NCI-H1048 (cell line): Measurements from ENCODE around the gene SMAD7.

Source experiments
- DNase-seq: peaks from one replicate; lab custom pipeline; 2025; lab: John Stamatoyannopoulos, UW

SMAD7 gene

DNA sequence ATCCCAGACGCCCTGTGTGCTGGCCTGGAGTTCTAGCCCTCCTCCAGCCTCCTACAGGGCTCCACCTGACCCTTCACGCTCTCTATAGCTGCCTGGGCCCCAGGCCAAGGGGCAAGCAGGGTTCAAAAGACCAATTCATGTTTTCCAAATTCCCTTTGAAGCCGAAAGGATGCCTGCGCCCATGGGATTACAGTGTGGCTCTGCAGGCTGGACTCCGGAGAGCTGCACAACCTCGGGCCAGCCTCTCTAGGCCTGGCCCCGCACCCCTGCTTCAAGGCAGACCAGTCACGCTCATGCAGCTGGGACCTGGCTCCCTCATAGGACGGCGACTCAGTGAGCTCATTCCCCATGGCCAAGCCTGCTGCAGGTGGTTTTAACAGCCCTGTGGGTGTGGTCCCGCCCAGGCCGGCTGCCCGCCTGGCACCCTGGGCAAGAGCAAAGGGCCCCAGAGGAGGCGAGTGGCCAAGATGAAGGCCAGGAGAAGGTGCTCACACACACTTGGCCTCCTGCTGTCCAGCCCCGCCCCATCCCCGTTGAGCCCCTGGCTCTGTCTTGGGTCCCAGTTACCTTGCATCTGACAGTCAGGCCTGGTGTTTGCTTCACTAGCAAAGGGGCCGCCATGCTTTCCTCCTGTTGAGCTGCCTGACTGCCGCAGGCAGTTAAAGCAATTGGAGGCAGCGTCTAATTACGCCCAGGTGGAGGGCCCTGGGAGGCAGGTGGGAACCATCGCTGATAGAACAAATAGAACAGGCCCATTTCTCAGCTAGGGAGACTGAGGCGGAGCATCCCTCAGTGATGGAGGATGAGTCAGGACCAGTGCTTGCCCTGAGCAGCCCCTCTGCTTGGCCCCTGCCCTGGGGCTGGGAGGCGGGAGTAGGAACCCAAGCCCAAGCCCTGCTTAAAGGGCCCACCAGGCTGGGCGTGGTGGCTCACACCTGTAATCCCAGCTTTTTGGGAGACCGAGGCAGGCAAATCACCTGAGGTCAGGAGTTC lies 56.9 kb downstream of the SMAD7 start:
- DNase-seq, result no peak

DNA sequence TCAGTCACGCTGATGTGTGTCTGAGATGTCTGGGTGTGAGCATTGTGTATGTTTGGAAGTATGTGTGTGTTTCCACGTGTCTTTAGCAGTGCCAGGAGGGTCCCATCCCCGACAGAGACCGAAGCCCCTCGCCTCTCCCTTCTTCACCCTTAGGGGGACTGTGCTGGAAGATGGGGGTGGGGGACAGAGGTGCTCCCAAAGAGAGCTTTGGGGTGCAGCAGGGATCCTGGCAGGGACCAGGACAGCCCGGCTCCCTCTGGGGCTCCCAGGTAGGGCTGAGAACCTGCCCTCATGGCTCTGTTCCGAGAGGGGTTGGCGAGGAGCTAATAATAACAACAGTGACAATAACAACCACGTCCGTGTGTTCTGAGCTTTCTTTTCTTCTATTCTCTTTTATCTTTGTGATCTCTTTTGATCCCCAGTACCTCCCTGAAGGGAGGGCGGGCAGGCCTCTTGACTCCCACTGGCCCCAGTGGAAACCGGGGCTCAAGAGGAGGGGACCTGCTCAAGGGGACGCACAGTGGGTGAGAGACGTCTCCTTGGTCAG lies 57.6 kb downstream of the SMAD7 start:
- no peak for DNase-seq

DNA sequence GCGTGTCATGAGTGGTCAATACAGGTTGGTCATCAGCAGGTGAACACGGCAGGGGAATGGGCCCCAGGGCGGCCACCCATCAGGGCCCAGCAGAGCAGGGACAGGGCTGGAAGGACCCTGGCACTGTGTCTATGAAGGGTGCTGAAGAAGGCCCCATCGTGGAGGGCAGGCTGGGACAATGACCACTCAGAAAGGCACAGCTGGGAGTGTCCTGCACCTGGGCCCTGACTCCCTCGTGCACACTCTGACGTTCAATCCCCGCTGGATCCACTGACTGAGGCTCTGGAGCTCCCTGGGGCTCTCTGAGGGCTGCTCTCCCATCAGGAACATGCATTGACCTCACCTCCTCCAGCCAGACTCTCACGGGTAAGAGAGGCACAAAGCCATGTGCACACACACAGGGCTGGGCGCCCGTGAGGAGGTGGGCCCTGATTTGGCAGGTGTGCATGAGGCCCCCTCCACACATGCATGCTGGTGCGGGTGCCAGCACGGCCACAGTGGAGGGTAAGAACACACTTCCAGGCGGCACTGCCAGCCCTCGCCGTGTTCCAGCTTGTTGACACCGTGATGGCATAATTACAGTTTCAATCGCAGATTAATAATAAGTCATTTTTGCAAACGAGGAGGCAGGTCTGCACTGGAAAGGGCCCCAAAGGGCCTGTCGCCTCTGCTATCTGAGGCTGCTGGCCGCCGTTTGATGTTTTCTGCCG lies 58.5 kb downstream of the SMAD7 start:
- no peak for DNase-seq

DNA sequence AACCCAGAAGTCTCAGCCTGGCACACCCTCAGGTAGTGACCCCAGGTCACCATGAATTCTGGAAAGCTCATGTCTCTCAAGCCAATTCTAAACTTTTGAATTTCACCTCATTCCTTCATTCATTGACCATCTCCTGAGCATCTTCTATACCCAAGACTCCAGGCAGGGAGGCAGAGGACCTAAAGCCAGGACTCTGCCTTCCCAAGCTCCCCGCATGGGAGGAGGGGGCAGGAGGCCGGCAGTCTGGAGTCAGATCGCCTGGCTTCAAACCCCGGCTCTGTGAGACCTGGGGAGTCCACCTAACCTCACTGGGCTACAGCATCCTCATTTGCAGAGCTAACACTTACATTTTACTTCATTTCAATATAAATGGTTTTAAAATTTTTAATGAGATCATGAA lies 59.0 kb downstream of the SMAD7 start:
- no peak for DNase-seq

DNA sequence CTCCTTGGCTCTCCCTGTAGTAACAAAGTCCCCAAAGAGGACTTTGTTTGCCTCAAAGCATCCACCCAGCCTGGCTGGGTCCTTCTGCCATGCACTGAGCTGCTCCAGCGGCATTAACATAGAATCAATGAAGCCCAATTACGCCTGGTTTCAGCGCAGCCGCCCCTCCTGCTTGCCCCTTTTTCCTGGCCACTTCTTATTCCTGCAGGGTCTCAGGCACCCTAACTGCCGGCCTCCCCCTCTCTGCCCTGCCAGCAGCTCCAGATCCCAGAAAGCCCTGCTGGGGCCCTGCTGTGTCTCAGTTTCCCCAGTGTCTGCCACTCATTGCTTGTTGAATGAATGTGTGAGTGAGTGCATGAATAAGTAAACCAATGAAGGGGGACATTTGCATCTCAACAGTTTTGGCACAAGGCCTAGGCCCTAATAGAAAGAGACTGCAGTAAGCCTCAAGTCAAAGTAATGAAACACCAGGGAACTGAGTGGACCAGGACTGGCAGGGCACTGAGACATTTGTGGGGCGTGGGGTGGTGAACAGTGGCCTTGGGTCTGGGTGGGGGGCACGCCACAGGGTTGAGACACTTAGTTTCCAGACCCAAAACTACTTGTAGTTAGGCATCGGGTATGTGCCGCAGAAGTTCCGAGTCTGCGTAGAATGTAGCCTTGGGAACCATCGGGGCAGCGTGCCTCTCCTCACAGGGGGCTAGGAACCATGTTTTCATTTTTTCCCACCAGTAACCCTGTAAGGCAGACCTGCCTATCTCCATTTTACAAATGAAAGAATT lies 60.6 kb downstream of the SMAD7 start:
- DNase-seq, result no peak

DNA sequence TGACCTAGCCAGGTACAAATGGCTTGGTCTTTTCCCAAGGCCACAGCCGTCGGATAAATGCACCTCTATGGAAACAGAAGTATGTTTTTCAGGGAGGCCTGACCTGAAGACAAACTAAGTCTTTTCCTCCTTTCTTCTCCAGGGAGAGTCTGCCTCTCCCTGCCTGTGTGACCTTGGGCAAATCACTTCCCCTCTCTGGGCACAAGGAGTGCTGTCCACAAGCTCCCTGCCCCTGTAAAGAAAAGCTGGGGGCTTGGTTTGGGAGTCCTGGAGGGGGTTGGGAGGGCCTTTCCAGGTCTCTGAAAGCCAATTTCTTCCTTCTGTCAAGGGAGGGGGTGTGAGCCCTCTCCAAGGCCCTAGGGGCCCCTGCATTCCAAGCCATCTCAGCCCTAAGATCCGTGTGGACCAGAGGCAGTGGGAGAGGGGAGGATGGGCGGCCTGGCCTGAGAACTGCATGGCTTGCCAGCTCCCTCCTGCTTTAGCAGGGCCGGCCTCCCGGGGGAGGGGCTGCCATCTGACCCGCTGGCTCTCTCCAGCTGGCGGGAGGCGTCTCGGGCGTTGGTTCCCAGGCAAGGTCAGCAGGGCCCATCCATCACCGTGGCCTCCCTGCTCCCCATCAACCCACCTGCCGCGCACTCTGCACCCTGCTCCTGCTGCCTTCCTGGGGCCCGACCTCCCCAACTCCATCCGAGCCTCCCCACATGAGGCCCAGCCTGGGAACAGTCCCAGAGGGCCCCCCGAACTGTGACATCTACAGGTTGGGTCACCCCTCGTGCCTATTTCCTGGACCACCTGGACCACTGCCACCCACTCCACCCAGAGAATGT lies 61.4 kb downstream of the SMAD7 start:
- DNase-seq, result no peak

DNA sequence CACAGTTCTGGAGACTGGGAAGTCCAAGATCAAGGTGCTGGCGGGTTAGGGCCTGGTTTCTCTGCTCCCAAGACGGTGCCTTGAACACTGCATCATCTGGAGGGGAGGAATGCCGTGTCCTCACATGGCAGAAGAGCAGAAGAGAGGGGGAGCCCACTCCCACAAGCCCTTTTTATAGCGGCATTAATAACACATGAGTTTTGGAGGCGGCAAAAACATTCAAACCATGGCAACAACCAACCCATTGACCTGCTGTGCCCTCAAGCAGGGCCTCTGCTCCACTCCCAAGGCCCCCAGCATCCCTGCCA lies 62.0 kb downstream of the SMAD7 start:
- DNase-seq, result no peak

DNA sequence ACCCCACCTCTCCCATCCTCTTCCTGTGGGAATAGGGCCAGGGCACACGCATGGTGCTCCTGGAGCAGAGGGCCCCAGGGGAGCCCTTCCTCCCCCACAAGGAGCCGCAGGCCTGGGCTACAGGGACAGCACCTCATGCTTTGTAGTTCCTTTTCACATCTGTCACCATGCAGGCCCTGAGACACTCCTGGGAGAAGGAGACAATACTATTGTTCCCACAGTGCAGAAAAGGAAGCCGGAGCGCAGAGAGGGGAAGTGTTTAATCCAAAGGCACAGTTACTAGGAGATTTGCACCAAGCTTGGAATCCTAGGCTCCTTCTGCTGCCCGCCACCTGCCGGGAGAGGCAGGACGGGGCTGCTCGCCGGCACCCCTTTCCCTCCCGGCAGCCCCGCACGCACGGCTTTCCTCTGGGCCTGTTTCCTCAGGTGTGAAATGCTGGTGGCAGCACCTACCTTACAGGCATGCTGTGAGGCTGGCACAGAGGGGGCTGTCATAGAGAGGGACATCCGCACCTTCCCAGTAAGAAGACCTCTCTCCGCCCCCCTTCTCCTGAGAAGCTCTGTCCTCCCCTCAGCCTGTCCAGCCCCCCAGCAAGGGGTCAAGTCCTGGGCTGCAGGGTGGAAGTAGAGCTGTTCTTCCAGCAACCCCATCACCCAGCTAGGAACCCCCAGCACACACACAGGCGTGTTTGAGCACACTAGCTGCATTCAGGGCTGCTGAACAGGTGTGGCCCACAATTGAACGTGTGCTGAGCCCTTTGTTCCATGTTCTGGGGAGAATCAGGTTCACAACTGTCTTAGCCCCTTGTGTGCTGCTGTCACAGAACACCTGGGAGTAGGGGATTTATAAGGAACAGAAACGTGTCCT lies 62.6 kb downstream of the SMAD7 start:
- DNase-seq, result no peak

DNA sequence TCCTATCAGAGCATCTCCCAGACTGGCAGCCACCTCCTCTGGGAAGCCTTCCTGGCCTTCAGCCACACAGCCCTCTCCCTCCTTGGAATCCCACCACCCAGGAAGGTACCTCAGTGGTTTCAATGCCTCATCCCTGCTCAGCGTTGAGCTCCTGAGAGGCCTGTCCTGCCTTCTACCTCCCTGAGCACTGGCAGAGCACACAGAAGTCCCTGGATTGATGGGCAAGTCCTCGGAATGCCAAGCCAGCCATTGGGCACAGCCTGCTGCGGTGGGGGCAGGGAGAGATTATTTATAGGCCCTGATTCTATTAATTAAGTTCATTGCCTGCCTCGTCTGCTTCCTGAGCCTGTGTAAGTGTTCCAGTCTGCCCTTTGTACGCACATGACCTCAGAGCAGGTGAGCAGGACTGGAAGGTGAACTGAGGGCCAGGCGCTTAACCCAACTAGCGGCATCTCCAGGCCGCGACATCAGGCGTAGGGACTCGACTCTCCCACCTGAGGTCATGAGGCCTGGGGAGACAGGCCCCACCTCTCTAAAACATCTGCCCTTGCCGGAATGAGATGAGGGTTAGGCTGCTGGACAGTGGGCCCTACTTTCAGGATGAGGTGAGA lies 63.4 kb downstream of the SMAD7 start:
- no peak for DNase-seq

DNA sequence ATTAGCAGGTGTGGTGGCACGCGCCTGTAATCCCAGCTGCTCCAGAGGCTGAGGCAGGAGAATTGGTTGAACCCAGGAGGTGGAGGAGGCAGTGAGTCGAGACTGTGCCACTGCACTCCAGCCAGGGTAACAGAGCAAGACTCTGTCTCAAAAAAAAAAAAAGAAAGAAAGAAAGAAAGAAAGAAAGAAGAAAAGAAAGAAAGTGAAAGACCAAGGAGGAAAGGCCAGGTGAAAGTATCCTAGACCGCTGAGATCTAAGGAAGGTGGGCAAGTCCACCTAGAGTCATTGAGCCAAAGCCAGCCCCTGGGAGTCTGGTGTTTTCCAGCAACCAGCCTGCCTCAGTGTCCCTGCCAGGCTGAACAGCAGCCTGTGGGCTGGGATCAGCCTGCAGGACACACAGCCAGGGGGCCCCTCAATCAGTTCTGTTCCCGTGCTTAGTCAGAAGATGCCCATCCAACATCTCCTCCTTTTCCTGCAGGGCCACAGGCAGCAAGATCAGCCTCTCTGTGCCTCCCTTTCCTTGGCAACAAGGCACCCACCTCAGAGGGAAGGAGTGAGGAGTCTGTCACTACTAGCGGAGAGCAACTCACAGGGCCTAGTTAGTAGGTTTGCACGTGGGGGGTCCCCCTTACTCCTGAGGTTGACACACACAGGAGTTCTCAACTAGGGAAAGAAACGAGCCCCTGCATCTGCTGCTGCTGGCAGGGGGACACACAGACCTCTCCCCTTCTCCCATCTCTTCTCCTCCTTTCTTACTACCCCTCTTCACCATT lies 64.1 kb downstream of the SMAD7 start:
- DNase-seq, result no peak

DNA sequence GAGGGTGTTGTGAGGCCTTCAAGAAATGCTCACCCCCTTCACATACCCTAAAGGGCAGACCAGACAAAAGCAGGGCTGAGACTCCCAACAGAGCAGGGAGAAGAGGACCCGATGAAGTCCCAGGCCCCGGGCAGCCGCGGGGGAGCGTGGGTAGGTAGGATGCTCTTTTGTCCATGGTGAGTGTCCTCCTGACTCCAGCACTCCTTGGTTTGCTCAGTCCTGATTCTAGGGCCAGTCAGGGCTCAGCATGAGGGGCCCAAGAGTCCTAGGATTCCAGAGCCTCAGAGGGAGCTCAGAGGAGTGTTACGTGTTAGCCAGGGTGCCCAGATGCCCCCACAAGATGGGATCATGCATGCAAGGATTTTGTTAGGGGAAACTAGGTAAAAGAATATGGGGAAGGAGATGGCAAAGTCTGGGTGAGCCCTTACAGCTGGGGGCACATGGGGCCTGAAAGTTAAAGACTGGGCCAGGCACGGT lies 64.8 kb downstream of the SMAD7 start:
- DNase-seq, result no peak

DNA sequence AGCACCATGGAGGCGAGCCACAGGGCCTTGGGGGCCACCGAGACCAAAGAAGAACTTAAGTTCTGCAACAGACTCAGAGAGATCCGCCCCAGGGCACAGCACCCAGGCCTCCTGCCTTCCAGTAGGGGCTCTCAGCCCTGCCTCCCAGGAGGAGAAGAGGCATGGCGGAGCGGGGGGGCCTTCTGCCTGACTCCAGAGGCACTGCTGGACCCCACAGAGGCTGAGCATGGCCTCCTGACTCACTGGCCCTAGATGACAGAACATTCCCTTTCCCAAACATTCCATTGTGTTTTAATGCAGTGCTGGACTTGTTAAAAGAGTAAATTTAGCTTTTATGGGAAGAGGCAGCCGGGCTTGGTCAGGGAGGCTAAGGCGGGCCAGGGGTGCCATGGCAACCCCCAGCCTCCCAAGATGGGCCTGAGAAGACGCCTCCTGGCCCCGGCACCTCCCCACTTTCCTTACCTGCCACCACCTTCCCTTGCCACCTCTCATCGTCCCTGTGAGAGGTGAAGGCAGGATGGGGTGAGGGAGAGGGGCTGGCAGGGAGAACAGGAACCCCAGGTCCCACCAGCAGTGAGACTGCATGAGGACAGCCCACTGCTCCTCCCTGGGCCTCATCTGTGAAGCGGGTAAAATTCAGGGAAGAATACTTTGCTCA lies 65.4 kb downstream of the SMAD7 start:
- no peak for DNase-seq

DNA sequence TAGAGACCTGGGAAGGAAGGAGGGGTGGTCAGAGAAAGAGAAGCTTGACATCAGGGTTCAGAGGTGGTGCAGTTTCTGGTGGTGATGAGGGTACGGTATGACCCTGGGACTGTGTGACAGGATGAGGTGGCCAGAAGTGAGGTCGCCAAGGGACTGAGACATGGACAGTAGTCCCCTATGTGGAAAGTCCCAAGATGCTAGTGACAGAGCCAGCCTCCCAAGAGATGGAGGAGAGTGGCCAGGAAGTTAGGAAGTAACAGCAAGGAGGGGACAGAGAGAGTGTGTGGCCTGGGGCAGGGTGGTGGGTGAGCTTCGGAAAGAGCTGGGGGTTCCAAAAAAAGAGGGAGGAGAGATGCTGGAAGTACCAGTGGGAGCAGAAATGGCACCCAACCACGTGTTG lies 66.0 kb downstream of the SMAD7 start:
- no peak for DNase-seq

DNA sequence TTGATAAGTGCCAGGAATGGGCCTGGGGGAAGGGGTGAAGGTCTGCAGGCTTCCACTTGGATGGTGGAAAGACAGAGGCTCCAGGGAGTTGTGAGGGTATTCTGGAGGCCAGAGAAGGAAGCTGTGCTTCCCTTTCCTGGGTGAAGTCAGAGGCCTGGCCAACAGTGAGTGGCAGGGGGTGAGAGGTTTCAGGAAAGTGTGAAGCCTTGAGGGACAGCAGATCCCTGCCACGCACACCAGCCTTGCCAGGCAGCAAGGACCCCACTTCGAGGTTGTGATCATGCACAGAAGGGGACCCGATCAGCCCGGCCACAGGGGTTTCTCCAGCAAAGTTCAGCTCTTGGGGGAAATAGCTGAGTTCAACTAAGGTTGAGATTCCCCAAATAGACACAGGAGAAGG lies 66.5 kb downstream of the SMAD7 start:
- no peak for DNase-seq

DNA sequence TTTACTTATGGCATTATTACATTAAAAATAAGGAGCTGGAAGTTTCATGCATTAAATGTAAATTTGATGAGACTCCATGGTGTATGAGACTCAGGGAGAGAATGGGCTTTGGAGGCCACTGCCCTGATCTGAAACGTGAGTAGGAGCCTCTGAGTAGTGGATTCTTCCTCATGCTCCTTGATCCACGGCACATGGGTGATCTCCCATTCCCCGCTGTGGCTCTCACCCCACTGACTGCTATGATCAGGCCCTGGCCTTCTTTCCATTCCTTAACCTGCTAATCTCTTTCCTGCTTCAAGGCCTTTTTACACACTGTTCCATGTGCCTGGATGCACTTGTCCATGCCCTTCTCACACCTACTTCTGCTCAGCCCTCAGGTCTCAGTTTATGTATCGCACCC lies 68.4 kb downstream of the SMAD7 start:
- no peak for DNase-seq

DNA sequence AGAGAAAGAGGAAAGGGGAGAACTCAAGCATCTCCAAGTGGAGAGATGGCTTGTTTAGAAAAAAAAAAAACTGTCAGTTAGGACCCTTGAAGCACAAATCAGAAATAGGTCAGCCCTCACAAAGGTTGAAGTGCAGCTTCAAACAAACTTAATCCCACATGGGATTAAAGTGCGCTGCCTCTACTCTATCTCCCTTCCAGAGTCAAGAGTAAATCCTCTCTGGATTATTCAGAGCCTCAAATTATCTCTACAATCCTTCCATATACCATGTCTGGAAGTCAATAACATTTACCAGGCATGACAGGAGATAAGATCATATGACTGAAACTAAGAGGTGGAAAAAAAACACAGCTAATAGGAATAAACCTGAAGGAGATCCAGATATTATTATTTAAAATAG lies 69.8 kb downstream of the SMAD7 start:
- no peak for DNase-seq

DNA sequence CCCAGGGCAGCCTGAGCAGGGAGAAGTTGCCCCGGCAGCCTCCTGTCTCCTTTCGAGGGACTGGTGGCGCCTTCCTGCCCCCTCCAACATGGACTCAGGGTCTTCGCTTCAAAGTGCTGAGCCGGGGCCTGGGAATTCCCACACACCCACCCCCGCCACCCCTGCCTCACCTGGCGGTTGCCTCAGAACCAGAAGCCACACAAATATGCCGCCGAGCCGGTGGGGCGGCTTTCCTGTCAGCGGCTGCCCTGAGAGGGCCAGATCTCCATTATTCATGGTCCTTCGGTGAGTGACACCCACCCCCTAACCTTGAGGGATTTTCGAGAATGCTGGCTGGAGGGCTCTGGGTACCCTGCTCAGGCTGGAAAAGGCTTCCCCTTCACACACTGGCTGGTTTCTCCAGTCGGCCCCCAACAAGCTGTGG lies 71.7 kb downstream of the SMAD7 start:
- no peak for DNase-seq

DNA sequence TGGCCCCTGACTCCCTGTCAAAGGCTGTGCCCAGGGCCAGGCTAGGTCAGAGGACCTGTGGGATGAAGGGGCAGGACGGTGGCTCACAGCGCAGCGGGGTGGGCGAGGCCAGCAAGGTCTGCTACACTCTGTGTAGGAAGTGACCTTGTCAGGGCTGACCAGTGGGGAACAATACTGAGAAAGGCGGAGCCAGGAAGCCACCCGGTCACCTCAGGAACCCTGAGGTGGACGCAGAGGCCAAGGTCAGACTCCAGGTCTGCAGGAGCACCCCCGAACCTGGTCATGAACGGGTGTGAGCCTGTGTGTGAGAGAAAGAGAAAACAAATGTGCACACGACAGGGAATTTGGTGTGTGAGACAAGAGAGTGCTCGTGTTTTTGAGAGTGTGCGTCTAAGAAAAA lies 72.3 kb downstream of the SMAD7 start:
- DNase-seq, result no peak

DNA sequence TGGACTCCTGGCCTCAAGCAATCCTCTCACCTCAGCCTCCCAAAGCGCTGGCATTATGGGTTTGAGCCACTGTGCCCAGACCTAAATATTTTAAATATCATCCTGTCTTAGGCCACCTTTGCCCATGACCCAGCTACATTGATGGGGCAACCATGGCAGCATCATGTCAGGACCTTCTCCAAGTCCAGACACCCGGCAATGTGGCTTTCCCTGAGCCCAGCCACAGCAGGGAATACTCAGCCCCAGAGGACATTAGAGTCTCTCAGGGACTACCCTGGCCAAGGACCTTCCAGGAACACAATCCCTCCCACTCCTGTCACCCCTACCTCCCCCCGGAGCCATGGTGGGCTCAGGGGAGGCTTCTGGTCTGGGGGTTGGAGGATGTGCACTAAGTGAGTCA lies 72.8 kb downstream of the SMAD7 start:
- no peak for DNase-seq
